K562 (cell line): Measurements from ENCODE around the gene RPL35. TPM values are rescaled to one million over a fixed set of nuclear protein-coding genes. Genes with fewer than 3 reads are reported as not detected.

ENCODE experiments used
- ATAC-seq: fragments of 200-7000 bp; cut with Tn5 transposase; 3 replicates; pipeline ENCODE4 v1.9.1; 2020; ENCODE audit warnings: moderate library complexity
- BruUV-seq: library from RNA; stranded (reverse); fragments of 400-500 nt; replicated peaks from 2 replicates; lab custom pipeline; 2021; lab: Mats Ljungman, UMichigan
- CTCF ChIA-PET: fragments of 300-600 bp; formaldehyde crosslinking; extraction: SDS; loops from one replicate; lab custom pipeline; 2021; ENCODE audit warnings: low intra/inter-chr PET ratio; lab: Yijun Ruan, JAX
- POLR2A ChIA-PET: fragments of 300-600, 350-650 bp; sonication (Branson Sonifier 250); formaldehyde crosslinking; extraction: SDS; loops from one replicate; lab custom pipeline; 2021; ENCODE audit warnings: antibody characterized with exemption, inconsistent platforms; lab: Yijun Ruan, JAX
- DNase-seq, 4 experiments: peaks; one replicate each; pipeline versions ENCODE4 v3.0.0 to v3.0.0-alpha.2; 2011 to 2018; ENCODE audit warnings: low spot score in 3 of 4, mixed read lengths in 3 of 4; ENCODE audit errors: extremely low read depth in 1 of 4
- FAIRE-seq: peaks from 2 replicates; lab custom pipeline; 2011; peaks lifted over from hg19 to GRCh38; lab: Jason Lieb, UNC
- H2AFZ ChIP-seq: 2 replicates; pipeline ENCODE4 v1.6.0; 2011; ENCODE audit warnings: low read depth, low read length, control low read depth, inconsistent platforms
- H3K27ac ChIP-seq: fragments of 200-600 bp; 3 replicates; pipeline ENCODE4 v1.8.0; 2011; ENCODE audit warnings: low read depth, mild to moderate bottlenecking, control low read depth, inconsistent platforms, low read length, moderate library complexity, mixed read lengths; ENCODE audit errors: extremely low read depth
- H3K27me3 ChIP-seq, 2 experiments: fragments of 300-600 bp in 1 of 2; 2 replicates in 1 of 2; 3 replicates in 1 of 2; pipeline versions ENCODE4 v1.6.0 to v1.8.0; 2011; ENCODE audit warnings: inconsistent platforms in 2 of 2, low read length in 2 of 2, mild to moderate bottlenecking in 1 of 2, mixed read lengths in 1 of 2, moderate library complexity in 1 of 2; ENCODE audit not compliant: control insufficient read depth in 2 of 2, insufficient read depth in 2 of 2
- H3K36me3 ChIP-seq: fragments of 300-600 bp; 3 replicates; pipeline ENCODE4 v1.8.0; 2011; ENCODE audit warnings: mild to moderate bottlenecking, low read length, inconsistent platforms; ENCODE audit not compliant: control insufficient read depth, insufficient read depth
- H3K4me1 ChIP-seq, 2 experiments: fragments of 200-600 bp in 1 of 2; replicated peaks in 1 of 2; 2 replicates in 1 of 2; 3 replicates in 1 of 2; pipeline versions ENCODE4 v1.5.1 to v1.8.0; 2011; ENCODE audit warnings: inconsistent platforms in 2 of 2, low read length in 2 of 2, mild to moderate bottlenecking in 1 of 2, mixed read lengths in 1 of 2, moderate library complexity in 1 of 2; ENCODE audit not compliant: control insufficient read depth in 2 of 2, insufficient read depth in 2 of 2
- H3K4me2 ChIP-seq: 2 replicates; pipeline ENCODE4 v1.6.1; 2011; ENCODE audit warnings: low read length, control low read depth, inconsistent platforms, mixed read lengths; ENCODE audit not compliant: insufficient read depth
- H3K4me3 ChIP-seq: fragments of 200-600 bp; sonication (generic), shearing (Covaris generic); 2 replicates; pipeline ENCODE4 v1.5.1; 2016; ENCODE audit warnings: control low read depth, inconsistent platforms
- H3K79me2 ChIP-seq: fragments of 200-600 bp; 3 replicates; pipeline ENCODE4 v1.8.0; 2011; ENCODE audit warnings: low read length, inconsistent platforms; ENCODE audit not compliant: control insufficient read depth, insufficient read depth
- H3K9ac ChIP-seq, 2 experiments: 2 replicates each; pipeline versions ENCODE4 v1.6.0 to v1.6.1; 2011; ENCODE audit warnings: low read depth in 2 of 2, low read length in 2 of 2, control low read depth in 1 of 2, inconsistent platforms in 1 of 2, mild to moderate bottlenecking in 1 of 2, mixed read lengths in 1 of 2; ENCODE audit not compliant: insufficient read depth in 1 of 2
- H3K9me1 ChIP-seq: one replicate; pipeline ENCODE4 v1.6.0; 2011; ENCODE audit warnings: inconsistent platforms, mild to moderate bottlenecking, low read length, moderate library complexity; ENCODE audit not compliant: control insufficient read depth, insufficient read depth
- H3K9me3 ChIP-seq: replicated peaks from 2 replicates; pipeline ENCODE4 v1.5.1; 2011; ENCODE audit warnings: low read depth, low read length, inconsistent platforms; ENCODE audit not compliant: control insufficient read depth, insufficient read depth
- H4K20me1 ChIP-seq: replicated peaks from 2 replicates; pipeline ENCODE4 v1.6.1; 2011; ENCODE audit warnings: low read length, inconsistent platforms, mixed read lengths; ENCODE audit not compliant: control insufficient read depth, insufficient read depth
- HMBOX1 ChIP-seq: sonication (generic); IDR thresholded peaks from 2 replicates; pipeline ENCODE4 v1.6.1; 2016
- HNRNPH1 ChIP-seq: fragments of 200-400 bp; formaldehyde crosslinking; optimal IDR thresholded peaks from 2 replicates; pipeline ENCODE3; 2017; ENCODE audit warnings: low read depth, mild to moderate bottlenecking, low read length, moderate library complexity
- MED1 ChIP-seq: sonication (generic); formaldehyde crosslinking; IDR thresholded peaks from 2 replicates; pipeline ENCODE4 v1.8.1; 2023; ENCODE audit warnings: missing genetic modification reagents, borderline replicate concordance
- NFE2 ChIP-seq: IDR thresholded peaks from 2 replicates; pipeline ENCODE4 v1.6.1; 2014; ENCODE audit warnings: antibody characterized with exemption, low read depth
- SMARCA4 ChIP-seq: fragments of 450-650 bp; IDR thresholded peaks from 2 replicates; pipeline ENCODE4 v1.6.1; 2016
- SMARCE1 ChIP-seq: fragments of 450-650 bp; IDR thresholded peaks from 2 replicates; pipeline ENCODE4 v1.7.1; 2016; ENCODE audit warnings: mild to moderate bottlenecking
- VEZF1 ChIP-seq: fragments of 200-800 bp; sonication (Bioruptor generic); IDR thresholded peaks from 2 replicates; pipeline ENCODE4 v1.6.1; 2017; ENCODE audit warnings: missing genetic modification characterization, missing compliant biosample characterization
- ZBTB33 ChIP-seq: sonication (generic); formaldehyde crosslinking; IDR thresholded peaks from 2 replicates; pipeline ENCODE4 v1.8.1; 2023; ENCODE audit warnings: mild to moderate bottlenecking, missing genetic modification reagents
- ZFX ChIP-seq: sonication (generic); formaldehyde crosslinking; IDR thresholded peaks from 2 replicates; pipeline ENCODE4 v1.8.0; 2022; ENCODE audit warnings: mild to moderate bottlenecking, missing genetic modification reagents, moderate library complexity
- WGBS: fragments of 100-300 bp; shearing (Covaris generic); methylation state at CpG from one replicate; pipeline ENCODE4 v1.1.6; 2016; ENCODE audit warnings: low coverage, mixed read lengths; ENCODE audit not compliant: insufficient coverage; ENCODE audit errors: missing lambda C conversion rate; 5-methylcytosine and 5-hydroxymethylcytosine counted together
- in situ Hi-C: fragments of 300-500 bp; cut with MboI; formaldehyde crosslinking; loops from 4 replicates; pipeline ENCODE4 v1.15.0; 2018; ENCODE audit warnings: inconsistent platforms, mixed read lengths
- intact Hi-C: fragments of 100-400 bp; cut with micrococcal nuclease; formaldehyde crosslinking; loops from 2 replicates; pipeline ENCODE4 v1.14.2; 2022
- polyA plus RNA-seq, 8 experiments: library from polyadenylated mRNA; depleted of rRNA in 4 of 8; stranded (reverse) in 5 of 8; unstranded in 3 of 8; fragments of >200 nt; fragmentation: Nextera tagmentation in 2 of 8; fragmentation: Illumina TruSeq in 1 of 8; extraction: Ambion mirVana in 2 of 8; extraction: Trizol in 1 of 8; gene quantifications; 2 replicates each; pipeline versions ENCODE4 v1.2.1 to v1.2.3, GENCODE V29; 2011 to 2014; ENCODE audit warnings: inconsistent platforms in 1 of 8, missing spikeins in 1 of 8
- total RNA-seq, 7 experiments: library from RNA; depleted of rRNA in 6 of 7; stranded (reverse); fragments of >200 nt in 6 of 7; fragmentation: Illumina TruSeq in 2 of 7; extraction: Trizol in 2 of 7; gene quantifications; 2 replicates each; pipeline versions ENCODE4 v1.2.1 to v1.2.3, GENCODE V29; 2011 to 2021; ENCODE audit warnings: low replicate concordance in 1 of 7

RPL35 gene
- total and polyA plus RNA-seq, 9 of the 15 experiments (the other 6 are each of a cell fraction or from before 2014, with no cell fraction given): 1,755 to 5,101 (median 3,405) TPM

- Histone ChIP-seq H3K4me2 (no peak overlapping the region), H3K9ac (no peak overlapping the region), H3K79me2 (no peaks in the 10 kb centered on the region), H2AFZ (peak overlapping the region; percentile 54; the same call in 1 of the 2 replicates), H3K9me3 (no peaks in the 10 kb centered on the region), H3K4me1 (peaks cover 3 to 19% of the 10 kb centered on the region in 2 experiments; a peak in 4 of 5 replicates), H3K27me3 (no peaks in the 10 kb centered on the region), H4K20me1 (no peaks in the 10 kb centered on the region), H3K27ac (no peak overlapping the region), H3K9me1 (no peaks in the 10 kb centered on the region), H3K36me3 (no peaks in the 10 kb centered on the region), H3K4me3 (no peak overlapping the region)
- in situ Hi-C loops (no loop called here), intact Hi-C loops (no loop called here)
- 60% methylated on average over 7 of the region's 7 CpGs for WGBS
- TF ChIP-seq HNRNPH1 (no peak), ZFX (CRISPR knock-in tag) (peak; percentile 31; the same call in 1 of the 2 replicates)
- TF ChIP-seq, all 486 proteins: peak for 1
- no TSS peak for BruUV-seq
- POLR2A ChIA-PET: interaction anchor here (0.6 to 1.6 kb wide), 4 partner anchors 8 to 422 kb away, joined by 3 to 5 read pairs (median 4); no protein-coding TSS in a partner anchor
- FAIRE-seq (no peak), DNase-seq (no peak), ATAC-seq (no peak)
- CTCF ChIA-PET: no interaction called here
These were observed 48.7 kb downstream of the RPL35 start for GRCh38 chr9:124813041-124813440.

GRCh38 chr9:124812441-124812876, 49.3 kb downstream of the RPL35 start:
- peak; percentile 76 to 84 (median 78) for DNase-seq
- peak; percentile 86 for ATAC-seq
- Histone ChIP-seq H3K27me3 (no peaks in the 10 kb centered on the region), H3K9me3 (no peaks in the 10 kb centered on the region), H3K4me3 (no peak overlapping the region), H3K79me2 (no peaks in the 10 kb centered on the region), H3K27ac (no peak overlapping the region), H3K36me3 (no peaks in the 10 kb centered on the region), H3K4me1 (peaks cover 2 to 24% of the 10 kb centered on the region in 2 experiments; a peak in 4 of 5 replicates), H3K4me2 (no peak overlapping the region), H3K9me1 (no peaks in the 10 kb centered on the region), H2AFZ (peak overlapping the region; percentile 3; the same call in 1 of the 2 replicates), H4K20me1 (no peaks in the 10 kb centered on the region), H3K9ac (no peak overlapping the region)
- ChIA-PET POLR2A (interaction anchor here (0.6 to 1.4 kb wide), 4 partner anchors 9 to 25 kb away, joined by 3 to 7 read pairs (median 4); no protein-coding TSS in a partner anchor), CTCF (no interaction called here)
- no TSS peak for BruUV-seq
- peak; percentile 80 for FAIRE-seq
- intact Hi-C loops: no loop called here
- in situ Hi-C loops: no loop called here
- 35% methylated on average over 6 of the region's 6 CpGs for whole genome bisulfite sequencing
- TF ChIP-seq SMARCA4 (peak; percentile 36; the same call in 1 of the 2 replicates), VEZF1 (CRISPR knock-in tag) (peak; percentile 65), SMARCE1 (peak; percentile 51; the same call in 1 of the 2 replicates), MED1 (CRISPR knock-in tag) (no peak), NFE2 (peak; percentile 44), ZBTB33 (CRISPR knock-in tag) (0 out of 2 replicates have a peak, but pooled peaks have one; percentile 13), HMBOX1 (peak; percentile 85)
